SK-N-SH (cell line): ENCODE results near the gene PSMA5.

Experiments used
- CTCF ChIP-seq: fragments of 200-600 bp; sonication (generic); IDR thresholded peaks from 2 replicates; pipeline ENCODE4 v1.6.1; 2017; ENCODE audit warnings: antibody characterized with exemption, mild to moderate bottlenecking, moderate library complexity
- GATA2 ChIP-seq: sonication (generic); formaldehyde crosslinking; IDR thresholded peaks from 2 replicates; pipeline ENCODE4 v1.5.0; 2020; ENCODE audit warnings: mild to moderate bottlenecking, missing genetic modification reagents
- TCF12 ChIP-seq: IDR thresholded peaks from 2 replicates; pipeline ENCODE4 v1.4.0; 2012
- TEAD4 ChIP-seq: IDR thresholded peaks from 2 replicates; pipeline ENCODE4 v1.4.0; 2012; ENCODE audit warnings: mild to moderate bottlenecking, borderline replicate concordance; ENCODE audit not compliant: insufficient read depth

GRCh38 chr1:109466125-109466451, 39.8 kb upstream of the PSMA5 start:
- TF ChIP-seq CTCF (no peak), TEAD4 (no peak), GATA2 (CRISPR knock-in tag) (no peak), TCF12 (no peak)
